Stimulated activated naive CD4-positive, alpha-beta T cell treated with Interleukin-2 at 50 U/mL for 16 hours (primary cell): ENCODE data around the gene UNC119B.

Experiments
- DNase-seq: peaks from one replicate; lab custom pipeline; 2025; lab: John Stamatoyannopoulos, UW

Gene UNC119B

DNA sequence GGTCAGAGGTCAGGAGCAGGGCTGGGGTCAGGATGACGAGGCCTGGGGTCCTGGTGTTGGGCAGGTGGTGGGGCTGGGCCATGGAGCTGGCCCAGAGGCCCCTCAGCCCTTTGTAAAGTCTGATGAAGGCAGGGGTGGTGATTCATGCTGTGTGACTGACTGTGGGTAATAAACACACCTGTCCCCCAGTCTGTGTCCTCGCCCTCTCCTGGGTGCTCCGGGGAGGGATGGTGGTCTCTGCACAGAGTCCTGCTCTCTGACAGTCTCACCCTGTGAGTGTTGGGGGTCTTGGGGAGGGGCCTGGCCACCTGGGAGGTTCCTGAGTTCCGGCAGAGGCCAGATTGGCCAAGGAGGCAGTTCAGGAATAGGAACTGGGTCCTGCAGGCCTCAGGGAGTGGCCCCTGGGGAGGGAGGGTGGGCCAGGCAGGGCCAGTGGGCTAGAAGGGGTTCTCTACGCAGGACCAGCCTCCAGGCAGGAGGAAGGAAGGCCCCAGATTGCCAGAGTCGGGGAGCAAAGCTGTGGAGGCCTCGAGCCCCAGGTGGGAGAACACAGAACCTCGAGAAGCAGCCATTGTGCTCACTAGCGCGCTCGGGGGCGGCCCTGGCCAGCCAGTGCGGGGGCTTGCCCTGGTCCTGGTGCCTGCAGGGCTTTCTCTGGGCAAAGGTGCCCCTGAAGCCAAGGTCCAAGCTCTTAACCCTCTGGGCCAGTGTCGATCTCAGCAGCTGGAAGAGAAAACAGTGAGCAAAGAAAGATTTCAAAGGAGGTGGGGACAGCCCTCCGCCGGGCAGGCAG, 29.8 kb downstream of the UNC119B start:
- no peak for DNase-seq

DNA sequence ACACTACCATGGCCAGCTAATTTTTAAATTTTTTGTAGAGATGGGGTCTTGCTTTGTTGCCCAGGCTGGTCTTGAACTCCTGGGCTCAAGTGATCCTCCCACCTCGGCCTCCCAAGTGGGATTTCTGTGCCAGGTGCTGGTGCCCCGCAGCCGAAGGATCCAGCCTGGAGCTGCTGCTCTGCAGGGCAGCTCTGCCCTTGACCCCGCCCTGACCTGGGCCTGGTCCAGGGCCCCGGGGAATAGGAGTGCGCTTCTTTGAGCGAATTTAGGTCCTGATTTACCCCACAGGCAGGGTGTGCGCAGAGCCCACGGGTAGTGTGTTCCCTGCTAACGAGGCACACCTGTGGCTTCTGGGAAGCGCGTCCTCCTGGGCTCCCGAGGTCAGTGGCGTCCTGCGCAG, 30.6 kb downstream of the UNC119B start:
- no peak for DNase-seq

GRCh38 chr12:120741476-120742421, 31.5 kb downstream of the UNC119B start:
- DNase-seq: no peak

DNA sequence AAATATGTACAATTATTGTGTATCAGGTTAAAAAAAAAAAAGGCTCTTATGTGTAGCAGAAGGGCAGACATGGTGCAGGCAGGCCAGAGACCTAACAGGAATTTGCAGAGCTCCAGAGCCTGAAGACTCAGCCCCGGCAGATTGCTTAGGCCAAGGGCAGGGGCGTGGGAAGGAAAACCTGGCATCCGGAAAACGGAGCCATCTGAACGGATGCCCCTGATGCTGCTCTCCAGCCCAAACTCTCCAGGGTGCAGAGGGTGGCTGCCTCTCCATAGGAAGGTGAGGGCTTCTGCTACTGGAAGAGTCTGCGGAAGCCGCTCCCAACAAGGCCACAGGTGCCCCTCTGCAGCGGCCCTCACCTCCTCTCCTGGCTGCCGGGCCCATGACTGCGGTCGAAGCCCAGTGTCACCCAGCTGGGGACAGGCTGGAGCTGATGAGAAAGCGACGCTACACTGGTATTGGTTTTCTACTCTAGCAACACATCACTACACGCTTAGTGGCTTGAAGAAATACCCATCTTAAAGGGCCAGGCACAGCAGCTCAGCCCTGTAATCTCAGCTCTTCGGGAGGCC, 34.8 kb downstream of the UNC119B start:
- no peak for DNase-seq

GRCh38 chr12:120748242-120748641, 38.0 kb downstream of the UNC119B start:
- DNase-seq: no peak

- no peak for DNase-seq
Observed at GRCh38 chr12:120749256-120749655, 39.0 kb downstream of the UNC119B start.

GRCh38 chr12:120750806-120751205, 40.5 kb downstream of the UNC119B start:
- no peak for DNase-seq

DNA sequence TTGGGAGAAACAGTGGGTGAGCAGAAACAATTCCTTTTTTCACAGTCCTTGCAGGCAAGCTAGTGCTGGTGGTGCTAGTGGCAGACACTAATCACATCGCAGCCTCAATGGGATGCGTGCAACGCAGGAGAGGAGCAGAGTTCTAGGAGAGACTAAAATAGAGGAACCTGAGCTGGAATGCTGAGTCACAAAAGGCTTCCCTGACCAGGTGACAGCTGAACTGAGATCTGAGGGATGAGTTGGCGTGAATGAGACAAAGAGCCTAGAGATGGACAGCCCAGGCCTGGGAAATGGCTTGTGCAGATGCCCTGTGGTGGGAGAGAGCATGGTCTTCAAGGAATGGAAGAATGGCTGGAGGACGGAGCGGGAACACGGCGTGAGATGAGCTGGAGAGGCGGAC, 41.1 kb downstream of the UNC119B start:
- DNase-seq: no peak

DNA sequence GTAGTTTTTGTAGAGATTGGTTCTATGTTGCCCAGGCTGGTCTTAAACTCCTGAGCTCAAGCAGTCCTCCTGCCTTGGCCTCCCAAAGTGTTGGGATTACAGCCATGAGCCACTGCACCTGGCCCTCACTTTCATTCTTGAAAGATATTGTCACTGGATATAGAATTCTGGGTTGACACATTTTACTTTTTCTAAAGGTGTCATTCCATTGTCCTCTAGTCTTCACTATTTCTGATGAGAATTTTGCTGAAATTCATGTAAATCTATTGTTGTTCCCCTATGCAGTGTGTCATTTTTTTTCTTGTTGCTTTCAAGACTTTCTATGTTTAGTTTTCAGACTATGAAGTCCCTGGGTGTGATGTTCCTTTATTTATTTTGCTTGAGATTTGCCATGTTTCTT, 44.5 kb downstream of the UNC119B start:
- no peak for DNase-seq

DNA sequence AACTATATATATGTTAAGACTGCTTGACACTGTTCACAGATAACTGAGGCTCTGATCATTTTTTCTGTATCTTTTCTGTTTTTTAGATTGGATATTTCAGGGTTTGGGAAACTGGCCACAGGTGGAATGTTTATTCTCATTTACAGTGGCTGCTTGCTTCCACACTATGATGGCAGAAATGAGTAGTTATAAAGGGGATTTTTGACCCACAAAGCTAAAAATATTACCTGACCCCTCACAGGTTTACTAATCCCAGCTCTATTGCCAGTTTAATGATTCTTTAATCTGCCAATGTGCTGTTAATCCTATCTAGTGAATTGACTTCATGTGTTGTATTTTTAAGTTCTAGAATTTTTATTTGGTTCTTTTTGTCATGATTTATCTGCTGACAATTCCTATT, 45.0 kb downstream of the UNC119B start:
- DNase-seq: no peak

GRCh38 chr12:120757226-120757742, 47.0 kb downstream of the UNC119B start:
- DNase-seq: no peak

DNA sequence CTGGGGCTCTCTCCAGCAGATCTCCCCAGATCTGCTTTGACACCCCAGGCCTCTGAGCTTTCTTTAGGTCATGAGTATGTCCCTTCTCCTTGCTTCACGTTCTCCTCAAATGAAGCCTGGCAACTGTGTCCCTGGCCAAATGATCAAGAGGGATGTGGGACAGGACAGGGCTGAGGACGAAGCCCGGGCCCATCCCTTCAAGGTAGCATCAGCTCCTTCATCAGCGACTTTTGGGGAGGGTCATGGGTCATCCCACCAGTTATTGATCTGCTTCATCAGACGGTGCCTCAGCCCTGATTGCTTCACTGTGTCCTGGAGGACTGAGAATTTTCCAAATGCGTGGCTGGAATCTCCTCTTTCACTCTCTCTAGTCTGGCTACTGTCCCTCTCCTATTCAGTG, 47.7 kb downstream of the UNC119B start:
- DNase-seq: no peak

DNA sequence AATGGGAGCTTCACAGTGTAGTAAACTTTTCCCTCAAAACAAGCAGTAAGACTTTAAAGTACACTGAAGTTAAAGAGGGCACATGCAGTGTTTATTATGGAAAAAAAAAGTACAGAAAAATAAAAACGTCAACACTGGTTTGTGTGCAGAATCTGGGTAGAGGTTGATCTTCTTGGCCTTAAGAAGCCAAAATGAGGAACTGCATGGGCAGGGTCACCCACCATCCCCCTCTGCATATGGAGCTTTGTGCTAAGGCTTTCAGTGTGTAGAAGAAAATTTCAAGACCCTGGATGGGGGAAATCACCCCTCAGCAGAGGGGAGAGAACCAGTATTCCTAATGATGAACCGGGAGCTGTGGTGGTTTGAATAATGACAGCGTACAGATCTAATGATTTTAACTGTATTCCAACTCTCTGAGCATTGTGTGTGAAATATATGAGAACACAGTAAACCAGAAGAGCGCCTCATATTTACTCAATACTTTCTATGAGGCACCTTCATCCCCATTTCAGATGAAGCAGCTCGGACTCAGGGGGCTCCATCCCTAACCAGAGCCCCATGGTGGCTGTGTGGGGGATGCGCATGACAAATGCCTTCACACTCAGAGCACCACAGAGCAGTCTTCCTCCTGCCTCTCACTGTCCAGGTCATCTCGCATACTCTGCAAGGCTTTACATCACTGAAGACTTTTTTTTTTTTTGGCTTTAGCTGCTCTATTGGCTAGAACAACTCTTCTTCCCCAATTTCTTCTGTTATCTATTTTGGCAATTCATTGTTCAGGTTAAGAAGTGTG, 48.7 kb downstream of the UNC119B start:
- DNase-seq: no peak

DNA sequence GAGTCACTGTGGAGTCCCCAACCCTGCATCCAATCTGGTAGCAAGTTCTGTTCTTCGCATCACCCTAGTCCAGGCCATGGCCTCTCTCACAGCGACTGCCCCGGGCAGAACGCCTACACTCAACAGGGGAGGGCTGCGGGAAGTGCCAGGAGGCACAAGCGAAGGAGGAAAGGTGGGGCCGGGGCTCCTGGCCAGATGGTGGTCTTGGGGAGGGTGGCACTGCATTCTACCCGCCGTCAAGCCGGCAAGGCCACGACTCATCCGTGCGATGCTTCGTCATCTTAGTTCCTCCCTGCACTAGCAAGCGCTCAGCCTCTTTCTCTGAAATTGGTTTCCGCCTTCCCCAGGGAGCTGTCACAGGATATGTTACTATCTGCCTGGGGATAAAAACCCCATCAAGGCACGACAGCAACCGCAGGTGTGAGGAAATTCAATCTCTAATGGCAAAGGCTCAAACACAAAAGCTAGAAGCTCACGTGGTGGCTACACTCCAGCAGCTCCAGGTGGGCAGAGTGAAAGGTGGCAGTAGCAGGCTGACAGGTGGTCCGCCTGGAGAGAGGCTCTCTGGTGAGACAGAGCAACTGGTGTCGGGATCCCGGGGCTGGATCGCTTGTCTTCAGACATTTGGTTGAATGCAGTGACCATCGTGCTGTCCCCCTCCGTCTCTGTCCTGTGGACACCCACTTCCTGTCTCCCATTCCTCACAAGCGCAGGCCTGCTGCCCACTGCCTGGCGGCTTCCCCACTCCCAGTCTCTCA, 49.5 kb downstream of the UNC119B start:
- no peak for DNase-seq

- DNase-seq: no peak
Observed at GRCh38 chr12:120760349-120761254, 50.3 kb downstream of the UNC119B start.

- DNase-seq: no peak
Observed at GRCh38 chr12:120761519-120761934, 51.3 kb downstream of the UNC119B start.

GRCh38 chr12:120762086-120762485, 51.8 kb downstream of the UNC119B start:
- DNase-seq: no peak

- no peak for DNase-seq
Observed at GRCh38 chr12:120763250-120763649, 53.0 kb downstream of the UNC119B start.

GRCh38 chr12:120764816-120765215, 54.6 kb downstream of the UNC119B start:
- DNase-seq: no peak

DNA sequence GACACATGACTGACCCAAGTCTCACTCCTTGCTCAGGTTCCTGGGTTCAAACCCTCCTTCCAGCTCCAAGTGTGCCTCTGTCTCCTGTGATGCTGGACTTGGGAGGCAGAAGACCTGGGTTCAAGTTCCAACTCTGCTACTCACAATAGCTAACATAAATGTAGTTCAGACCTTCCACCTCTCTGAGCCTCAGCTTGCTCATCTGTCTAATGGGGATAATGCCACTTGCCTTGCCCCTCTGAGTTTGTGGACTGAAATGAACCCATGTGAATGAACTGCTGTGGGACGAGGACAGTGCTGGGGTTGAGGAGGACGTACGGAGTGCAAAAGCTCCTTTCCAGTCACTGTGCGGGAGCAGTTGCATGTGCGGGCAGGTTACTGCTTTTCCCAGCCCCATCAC, 56.3 kb downstream of the UNC119B start:
- DNase-seq: no peak
